ENCODE measurements around the gene TOMM40L.
"Not testable (repeated sequence)": the region's sequence is repeated elsewhere in the genome, so short reads cannot be mapped to it uniquely, and the experiment has no call there.

TOMM40L gene

DNA sequence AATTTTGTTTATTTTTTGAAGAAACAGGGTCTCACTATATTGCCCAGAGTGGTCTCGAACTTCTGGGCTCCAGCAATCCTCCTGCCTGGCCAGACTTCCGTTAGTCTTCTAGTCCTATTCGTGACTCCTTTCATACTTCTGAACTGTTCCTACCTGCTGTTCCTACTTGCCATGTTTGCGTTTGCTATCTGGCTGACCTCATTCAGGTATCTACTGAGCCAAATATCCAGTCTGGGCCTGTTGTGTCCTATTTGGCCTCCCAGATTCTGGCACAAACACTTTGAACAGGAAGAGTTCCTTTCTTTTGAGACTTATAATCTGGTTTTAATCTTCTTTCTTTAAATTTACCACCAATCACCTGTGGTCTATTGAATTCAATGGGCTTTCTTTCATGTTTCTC, 19.0 kb downstream of the TOMM40L start:
- TF ChIP-seq, protein P1, sequence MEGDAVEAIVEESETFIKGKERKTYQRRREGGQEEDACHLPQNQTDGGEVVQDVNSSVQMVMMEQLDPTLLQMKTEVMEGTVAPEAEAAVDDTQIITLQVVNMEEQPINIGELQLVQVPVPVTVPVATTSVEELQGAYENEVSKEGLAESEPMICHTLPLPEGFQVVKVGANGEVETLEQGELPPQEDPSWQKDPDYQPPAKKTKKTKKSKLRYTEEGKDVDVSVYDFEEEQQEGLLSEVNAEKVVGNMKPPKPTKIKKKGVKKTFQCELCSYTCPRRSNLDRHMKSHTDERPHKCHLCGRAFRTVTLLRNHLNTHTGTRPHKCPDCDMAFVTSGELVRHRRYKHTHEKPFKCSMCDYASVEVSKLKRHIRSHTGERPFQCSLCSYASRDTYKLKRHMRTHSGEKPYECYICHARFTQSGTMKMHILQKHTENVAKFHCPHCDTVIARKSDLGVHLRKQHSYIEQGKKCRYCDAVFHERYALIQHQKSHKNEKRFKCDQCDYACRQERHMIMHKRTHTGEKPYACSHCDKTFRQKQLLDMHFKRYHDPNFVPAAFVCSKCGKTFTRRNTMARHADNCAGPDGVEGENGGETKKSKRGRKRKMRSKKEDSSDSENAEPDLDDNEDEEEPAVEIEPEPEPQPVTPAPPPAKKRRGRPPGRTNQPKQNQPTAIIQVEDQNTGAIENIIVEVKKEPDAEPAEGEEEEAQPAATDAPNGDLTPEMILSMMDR (IDR thresholded peaks at IDR 0.05; ENCODE audit: low read depth, low read length) = no peak
- no peak for DNase-seq (ENCODE audit: extremely low read depth, low read depth)

DNA sequence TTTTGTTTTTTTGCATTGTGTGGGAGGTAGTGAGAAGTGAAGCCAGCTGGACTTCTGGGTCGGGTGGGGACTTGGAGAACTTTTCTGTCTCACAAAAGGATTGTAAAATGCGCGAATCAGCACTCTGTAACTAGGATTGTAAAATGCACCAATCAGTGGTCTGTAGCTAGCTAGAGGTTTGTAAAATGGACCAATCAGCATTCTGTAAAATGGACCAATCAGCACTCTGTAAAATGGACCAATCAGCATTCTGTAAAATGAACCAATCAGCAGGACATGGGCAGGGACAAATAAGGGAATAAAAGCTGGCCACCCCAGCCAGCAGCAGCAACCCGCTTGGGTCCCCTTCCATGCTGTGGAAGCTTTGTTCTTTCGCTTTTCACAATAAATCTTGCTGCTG, 24.2 kb downstream of the TOMM40L start:
- DNase-seq (ENCODE audit: extremely low read depth, low read depth) = not testable (repeated sequence)

DNA sequence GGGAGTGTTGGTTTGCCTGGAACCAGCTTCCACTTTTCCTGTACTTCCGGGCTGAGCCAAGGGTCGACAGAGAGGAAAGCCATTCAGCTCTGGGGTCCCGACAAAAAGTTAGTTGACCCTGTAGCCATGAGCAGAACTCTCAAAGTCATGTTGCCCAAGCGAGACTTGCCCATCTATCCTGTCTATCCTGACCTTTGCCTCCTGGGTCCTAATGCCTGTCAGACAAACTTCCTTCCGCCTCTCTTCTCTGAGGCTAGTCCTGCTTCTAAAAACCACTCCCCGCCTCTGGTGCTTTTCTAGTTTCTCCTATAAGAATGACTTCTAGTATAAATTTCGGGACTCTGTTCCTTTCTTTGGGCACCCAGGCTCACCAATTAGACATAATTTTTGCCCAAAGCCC, 25.0 kb downstream of the TOMM40L start:
- TF ChIP-seq, protein P1 (IDR thresholded peaks at IDR 0.05; ENCODE audit: low read depth, low read length) = no peak
- DNase-seq (ENCODE audit: extremely low read depth, low read depth) = no peak

DNA sequence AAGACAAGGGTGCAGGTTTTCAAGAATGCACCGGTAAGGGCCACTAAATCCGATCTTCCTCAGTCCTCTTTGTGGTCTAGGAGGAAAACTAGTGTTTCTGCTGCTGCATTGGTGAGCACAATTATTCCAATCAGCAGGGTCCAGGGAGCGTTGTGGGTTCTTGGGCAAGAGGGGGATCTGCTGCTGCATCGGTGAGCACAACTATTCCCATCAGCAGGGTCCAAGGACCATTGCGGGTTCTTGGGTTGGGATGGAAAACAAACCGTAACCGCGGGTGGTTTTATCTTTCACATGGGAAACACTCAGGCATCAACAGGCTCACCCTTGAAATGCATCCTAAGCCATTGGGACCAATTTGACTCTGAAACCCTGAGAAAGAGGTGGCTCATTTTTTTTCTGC, 25.7 kb downstream of the TOMM40L start:
- DNase-seq (ENCODE audit: extremely low read depth, low read depth) = no peak
- TF ChIP-seq, protein P1 (IDR thresholded peaks at IDR 0.05; ENCODE audit: low read depth, low read length) = no peak

DNA sequence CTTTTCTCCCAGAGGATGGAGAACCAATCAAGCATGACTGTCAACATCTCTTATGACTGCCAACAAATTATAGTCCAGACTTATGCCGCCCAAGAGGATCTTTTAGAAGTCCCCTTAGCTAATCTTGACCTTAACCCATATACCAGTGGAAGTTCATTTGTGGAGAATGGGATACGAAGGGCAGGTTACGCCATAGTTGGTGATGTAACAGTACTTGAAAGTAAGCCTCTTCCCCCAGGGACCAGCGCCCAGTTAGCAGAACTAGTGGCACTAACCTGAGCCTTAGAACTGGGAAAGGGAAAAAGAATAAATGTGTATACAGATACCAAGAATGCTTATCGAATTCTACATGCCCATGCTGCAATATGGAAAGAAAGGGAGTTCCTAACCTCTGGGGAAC, 29.4 kb downstream of the TOMM40L start:
- not testable (repeated sequence) for DNase-seq (ENCODE audit: extremely low read depth, low read depth)

DNA sequence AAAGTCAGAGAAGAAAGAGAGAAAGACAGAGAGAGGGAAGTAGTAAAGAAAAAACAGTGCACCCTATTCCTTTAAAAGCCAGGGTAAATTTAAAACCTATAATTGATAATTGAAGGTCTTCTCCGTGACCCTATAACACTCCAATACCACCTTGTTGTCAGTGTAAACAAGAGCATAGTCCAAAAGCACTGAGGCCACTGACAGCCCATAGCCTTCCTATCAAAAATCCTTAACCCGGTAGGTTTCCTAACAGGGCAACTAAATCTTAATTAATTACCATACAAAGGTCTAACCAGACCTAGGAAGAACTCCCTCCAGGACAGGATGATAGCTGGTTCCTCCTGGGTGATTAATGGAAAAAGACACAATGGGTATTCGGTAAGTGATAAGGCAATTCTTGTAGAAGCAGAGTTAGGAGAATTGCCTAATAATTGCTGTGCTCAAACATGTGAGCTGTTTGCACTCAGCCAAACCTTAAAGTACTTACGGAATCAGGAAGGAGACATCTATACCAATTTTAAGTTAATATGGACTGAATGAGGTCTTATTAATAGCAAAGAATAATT, 30.2 kb downstream of the TOMM40L start:
- not testable (repeated sequence) for DNase-seq (ENCODE audit: extremely low read depth, low read depth)

DNA sequence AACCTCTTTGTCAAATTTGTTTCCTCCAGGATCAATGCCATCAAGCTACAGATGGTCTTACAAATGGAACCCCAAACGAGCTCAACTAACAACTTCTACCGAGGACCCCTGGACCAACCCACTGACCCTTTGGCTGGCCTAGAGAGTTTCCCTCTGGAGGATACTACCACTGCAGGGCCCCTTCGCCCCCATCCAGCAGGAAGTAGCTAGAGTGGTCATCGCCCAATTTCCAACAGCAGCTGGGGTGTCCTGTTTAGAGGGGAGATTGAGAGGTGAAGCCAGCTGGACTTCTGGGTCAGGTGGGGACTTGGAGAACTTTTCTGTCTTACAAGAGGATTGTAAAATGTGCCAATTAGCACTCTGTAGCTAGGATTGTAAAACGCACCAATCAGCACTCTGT, 31.2 kb downstream of the TOMM40L start:
- DNase-seq (ENCODE audit: extremely low read depth, low read depth) = not testable (repeated sequence)

DNA sequence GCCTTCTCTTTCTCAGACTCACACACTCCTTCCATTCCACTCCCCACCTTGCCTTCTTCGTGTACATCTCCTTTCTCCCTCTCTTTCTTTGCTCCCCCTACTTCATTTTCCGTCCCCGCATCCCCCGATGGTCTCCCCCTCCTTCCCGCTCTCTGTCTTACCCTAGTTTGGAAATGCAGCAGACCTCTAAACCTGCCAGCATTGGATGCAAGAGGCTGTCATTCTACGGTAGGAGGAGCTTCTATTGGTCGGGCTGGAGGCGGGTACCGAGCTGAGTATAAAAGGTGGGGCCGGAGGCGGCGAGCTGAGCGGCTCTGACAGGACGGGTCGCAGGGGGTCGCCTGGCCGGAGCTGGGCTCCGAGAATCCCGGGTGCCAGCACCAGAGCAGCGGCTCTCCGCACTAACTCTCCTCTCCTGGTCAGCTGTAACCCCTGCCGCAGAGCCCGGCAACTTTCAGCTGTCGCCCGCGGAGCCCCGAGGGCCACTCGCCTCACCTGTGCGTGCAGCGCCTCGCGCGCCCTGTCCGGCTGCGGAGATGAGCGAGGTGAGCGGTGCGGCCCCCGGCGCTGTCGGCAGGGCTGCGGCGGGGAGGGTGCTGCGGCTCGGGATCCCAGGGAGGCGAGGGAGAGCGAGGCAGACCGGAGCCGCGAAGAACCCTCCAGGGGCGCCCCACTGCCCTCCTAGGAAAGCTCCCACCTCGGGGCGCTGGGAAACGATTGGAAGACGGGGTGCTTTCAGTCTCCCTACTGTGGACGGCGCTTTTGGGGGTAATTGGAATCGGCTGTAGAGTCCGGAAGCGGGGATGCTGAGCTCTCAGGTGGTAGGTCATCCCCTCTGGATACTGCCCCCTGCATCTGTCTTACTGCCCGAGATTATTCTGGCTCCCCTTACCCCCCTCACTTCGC, 32.8 kb downstream of the TOMM40L start, which contains the start of gene PCP4L1:
TSS of gene PCP4L1 (plus strand) at position 307 of the 906 bp plus-strand sequence. CDS start at position 537, 230 bp downstream.
- no peak for DNase-seq (ENCODE audit: extremely low read depth, low read depth)
- TF ChIP-seq, protein P1 (IDR thresholded peaks at IDR 0.05; ENCODE audit: low read depth, low read length) = no peak

DNA sequence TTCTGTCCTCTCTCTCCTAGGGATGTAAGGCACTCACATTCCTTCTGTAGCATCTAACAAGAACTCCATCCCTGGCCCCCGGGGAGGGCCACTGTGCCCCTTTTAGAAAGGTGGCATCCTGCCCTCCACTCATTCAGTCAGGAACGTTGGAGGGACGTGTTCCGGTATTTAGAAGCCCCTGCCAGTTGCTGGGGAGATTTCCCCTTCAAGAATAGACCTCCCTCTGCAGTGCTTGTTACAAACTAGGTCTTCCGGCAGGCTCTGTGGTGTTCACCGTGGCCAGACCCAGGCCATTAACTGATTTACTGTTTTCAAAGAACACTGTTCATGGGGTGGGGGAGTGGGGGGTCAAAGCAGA, 33.5 kb downstream of the TOMM40L start:
- TF ChIP-seq, protein P1 (IDR thresholded peaks at IDR 0.05; ENCODE audit: low read depth, low read length) = no peak

More for the DNA sequence above, 33.5 kb downstream of the TOMM40L start:
- no peak for DNase-seq (ENCODE audit: extremely low read depth, low read depth)
